ENCODE data around the gene CCNG2. TPM values are rescaled to one million over a fixed set of nuclear protein-coding genes. Genes with fewer than 3 reads are reported as not detected.

Gene CCNG2
- total RNA-seq, 2 donors from 2014 or later: 13.5 to 13.7 TPM

GRCh38 chr4:77179519-77179918, 22.5 kb downstream of the CCNG2 start:
- ATAC-seq: no peak
- Histone ChIP-seq H3K9me3 (no peaks in the 10 kb centered on the region), H3K4me1 (no peaks in the 10 kb centered on the region), H3K27ac (no peak overlapping the region), H3K36me3 (replicated peaks in 1 of 2; ENCODE audit: insufficient read depth in 1 of 2, low read depth in 2 of 2) (no peaks in the 10 kb centered on the region), H3K27me3 (no peaks in the 10 kb centered on the region), H3K4me3 (no peak overlapping the region)
- no peak for DNase-seq
- intact Hi-C loops (cut with DNase I): no loop called here
- TF ChIP-seq POLR2A (IDR thresholded peaks at IDR 0.05) (no peak), CTCF (IDR thresholded peaks at IDR 0.05) (no peak)

- no peak for ATAC-seq
- 90 to 94% methylated on average over 4 of the region's 4 CpGs for WGBS, 2 donors
Measured at GRCh38 chr4:77181720-77182119, 24.7 kb downstream of the CCNG2 start.

GRCh38 chr4:77183777-77184420, 26.9 kb downstream of the CCNG2 start:
- intact Hi-C loops (cut with DNase I): no loop called here
- WGBS, 2 donors: 76 to 77% methylated on average over 6 of the region's 6 CpGs
- TF ChIP-seq POLR2A (IDR thresholded peaks at IDR 0.05): no peak
- TF ChIP-seq CTCF (IDR thresholded peaks at IDR 0.05): no peak
- no peak for ATAC-seq
- no peaks in the 10 kb centered on the region for H3K27me3 ChIP-seq
- H3K4me3 ChIP-seq: no peak overlapping the region
- H3K9me3 ChIP-seq: no peaks in the 10 kb centered on the region
- H3K36me3 ChIP-seq (replicated peaks in 1 of 2; ENCODE audit: insufficient read depth in 1 of 2, low read depth in 2 of 2): no peaks in the 10 kb centered on the region
- no peak overlapping the region for H3K27ac ChIP-seq
- no peaks in the 10 kb centered on the region for H3K4me1 ChIP-seq
- no peak for DNase-seq

More at GRCh38 chr4:77181720-77182119, 24.7 kb downstream of the CCNG2 start:
- Histone ChIP-seq H3K36me3 (replicated peaks in 1 of 2; ENCODE audit: insufficient read depth in 1 of 2, low read depth in 2 of 2) (no peaks in the 10 kb centered on the region), H3K4me3 (no peak overlapping the region), H3K9me3 (no peaks in the 10 kb centered on the region), H3K27ac (no peak overlapping the region), H3K4me1 (no peaks in the 10 kb centered on the region), H3K27me3 (no peaks in the 10 kb centered on the region)
- DNase-seq: no peak
- intact Hi-C loops (cut with DNase I): no loop called here
- TF ChIP-seq POLR2A (IDR thresholded peaks at IDR 0.05) (no peak), CTCF (IDR thresholded peaks at IDR 0.05) (no peak)

- Histone ChIP-seq H3K36me3 (replicated peaks in 1 of 2; ENCODE audit: insufficient read depth in 1 of 2, low read depth in 2 of 2) (no peaks in the 10 kb centered on the region), H3K4me1 (no peaks in the 10 kb centered on the region), H3K4me3 (no peak overlapping the region), H3K9me3 (no peaks in the 10 kb centered on the region), H3K27ac (no peak overlapping the region), H3K27me3 (no peaks in the 10 kb centered on the region)
- ATAC-seq (no peak), DNase-seq (no peak)
- no peak for TF ChIP-seq CTCF (IDR thresholded peaks at IDR 0.05)
- no peak for TF ChIP-seq POLR2A (IDR thresholded peaks at IDR 0.05)
- intact Hi-C loops (cut with DNase I): no loop called here
Measured at GRCh38 chr4:77184974-77185373, 28.0 kb downstream of the CCNG2 start.

- TF ChIP-seq POLR2A (IDR thresholded peaks at IDR 0.05) (no peak), CTCF (IDR thresholded peaks at IDR 0.05) (no peak)
- intact Hi-C loops (cut with DNase I): no loop called here
- Histone ChIP-seq H3K9me3 (no peaks in the 10 kb centered on the region), H3K4me1 (no peaks in the 10 kb centered on the region), H3K4me3 (no peak overlapping the region), H3K36me3 (replicated peaks in 1 of 2; ENCODE audit: insufficient read depth in 1 of 2, low read depth in 2 of 2) (no peaks in the 10 kb centered on the region), H3K27ac (no peak overlapping the region), H3K27me3 (no peaks in the 10 kb centered on the region)
- ATAC-seq: no peak
- no peak for DNase-seq
Measured at GRCh38 chr4:77185686-77186085, 28.7 kb downstream of the CCNG2 start.
